Measurements from ENCODE around the gene IGSF11. TPM values are rescaled to one million over a fixed set of nuclear protein-coding genes. Genes with fewer than 3 reads are reported as not detected.

The IGSF11 gene
- total RNA-seq, 1 experiment from 2014 or later: 0.66 TPM

DNA sequence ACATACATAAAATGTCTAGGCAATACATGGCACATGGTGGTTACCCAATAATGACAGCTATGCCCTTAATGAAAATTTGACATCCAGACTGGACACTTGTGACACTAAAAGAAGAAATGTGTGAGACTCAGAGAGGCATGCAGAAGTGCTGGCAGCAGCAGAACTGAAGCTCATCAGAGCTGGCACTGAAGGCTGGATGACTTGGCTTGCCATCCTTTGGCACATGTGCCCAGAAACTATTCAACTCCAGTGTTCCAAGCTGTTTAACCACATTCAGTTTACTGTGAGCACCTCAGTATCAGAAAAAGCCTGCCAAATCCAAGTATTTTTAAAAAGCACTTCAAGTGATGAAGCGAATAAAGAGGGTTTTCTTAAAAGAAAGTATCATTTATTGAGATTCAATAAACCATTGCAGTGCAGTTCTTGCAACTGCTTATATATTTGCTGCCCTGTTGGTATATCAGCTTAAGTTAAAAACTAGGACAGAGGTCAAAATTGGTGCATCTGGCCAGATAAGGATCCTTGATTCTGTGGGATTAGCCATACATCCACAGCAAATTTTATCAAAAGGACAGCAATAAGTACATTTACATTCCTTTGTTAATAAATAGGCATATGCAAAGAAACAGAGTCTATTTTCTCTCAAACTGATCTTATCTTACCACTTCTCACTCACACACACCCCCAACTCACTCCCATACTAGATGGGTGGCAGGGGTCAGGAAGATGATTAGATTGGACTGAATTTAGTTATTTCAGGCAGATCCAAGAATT is 15.8 kb downstream of the IGSF11 start:
- H3K36me3 ChIP-seq (replicated peaks; ENCODE audit: control insufficient read depth, insufficient read depth, low read length): no peaks in the 10 kb centered on the region
- H3K4me3 ChIP-seq (ENCODE audit: insufficient read depth, low read depth, low read length): no peak overlapping the region
- no peak for DNase-seq
- H3K27me3 ChIP-seq (ENCODE audit: control insufficient read depth, insufficient read depth, low read length): no peaks in the 10 kb centered on the region

DNA sequence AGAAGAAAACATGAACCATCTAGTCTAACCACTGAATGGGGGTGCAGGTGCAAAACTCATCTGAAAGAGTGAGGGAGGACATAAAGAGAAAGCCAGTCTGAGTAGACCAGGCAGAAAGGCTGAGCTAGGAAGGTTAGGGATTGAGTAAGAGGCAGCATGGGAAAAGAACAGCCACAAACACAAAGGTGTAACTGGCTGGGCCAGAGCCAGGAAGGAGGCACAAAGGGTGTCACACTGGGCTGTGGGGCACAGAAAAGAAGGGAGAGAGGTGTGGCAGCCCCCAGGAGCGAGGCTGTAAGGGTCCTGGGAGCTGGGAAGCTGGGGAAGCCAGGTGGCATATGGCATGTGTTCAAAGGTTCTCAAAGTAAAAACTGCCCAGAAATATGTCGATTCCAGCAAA is 18.7 kb downstream of the IGSF11 start:
- no peak for DNase-seq

DNA sequence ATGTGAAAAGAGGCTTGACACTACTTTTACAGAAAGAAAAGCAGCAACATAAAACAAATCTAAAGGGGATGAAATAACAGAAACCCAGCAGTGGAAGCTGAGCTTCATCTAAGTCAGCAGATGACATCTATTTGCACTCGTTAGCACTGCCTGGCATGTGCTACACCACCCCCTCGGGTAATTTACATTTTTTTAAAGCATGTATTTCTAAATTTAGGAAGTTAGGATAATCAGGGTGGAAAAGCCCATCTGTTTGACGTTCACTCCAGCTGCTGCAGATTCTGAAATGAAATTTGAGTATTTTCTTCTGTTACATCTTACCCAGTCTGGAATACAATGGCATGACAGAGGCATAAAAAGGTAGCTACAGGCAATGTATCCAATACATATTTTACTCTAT is 20.7 kb downstream of the IGSF11 start:
- no peak overlapping the region for H3K4me3 ChIP-seq (ENCODE audit: insufficient read depth, low read depth, low read length)
- no peaks in the 10 kb centered on the region for H3K27me3 ChIP-seq (ENCODE audit: control insufficient read depth, insufficient read depth, low read length)
- DNase-seq: no peak

More for the DNA sequence above, 18.7 kb downstream of the IGSF11 start:
- no peaks in the 10 kb centered on the region for H3K36me3 ChIP-seq (replicated peaks; ENCODE audit: control insufficient read depth, insufficient read depth, low read length)
- H3K4me3 ChIP-seq (ENCODE audit: insufficient read depth, low read depth, low read length): no peak overlapping the region
- H3K27me3 ChIP-seq (ENCODE audit: control insufficient read depth, insufficient read depth, low read length): no peaks in the 10 kb centered on the region

DNA sequence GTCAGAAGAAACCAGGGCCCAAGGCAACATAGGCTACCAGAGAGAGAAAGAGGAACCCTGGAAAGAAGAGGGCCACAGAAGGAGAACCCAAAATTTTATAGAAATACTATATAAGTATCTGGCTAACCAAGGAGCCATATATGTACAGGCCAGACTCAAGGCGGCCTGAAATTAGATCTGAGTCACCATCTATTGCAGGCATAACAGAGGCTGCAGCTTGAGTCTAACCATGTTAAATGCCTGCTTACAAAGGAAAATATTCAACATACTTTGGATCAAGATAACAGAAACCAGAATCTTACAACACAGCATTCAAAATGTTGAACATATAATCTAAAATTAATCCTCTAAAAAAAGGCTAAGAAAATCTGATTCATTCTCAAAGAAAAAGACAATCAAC is 23.1 kb downstream of the IGSF11 start:
- Histone ChIP-seq H3K27me3 (ENCODE audit: control insufficient read depth, insufficient read depth, low read length) (no peaks in the 10 kb centered on the region), H3K36me3 (replicated peaks; ENCODE audit: control insufficient read depth, insufficient read depth, low read length) (no peaks in the 10 kb centered on the region), H3K4me3 (ENCODE audit: insufficient read depth, low read depth, low read length) (no peak overlapping the region)
- DNase-seq: no peak

More for the DNA sequence above, 20.7 kb downstream of the IGSF11 start:
- no peaks in the 10 kb centered on the region for H3K36me3 ChIP-seq (replicated peaks; ENCODE audit: control insufficient read depth, insufficient read depth, low read length)

DNA sequence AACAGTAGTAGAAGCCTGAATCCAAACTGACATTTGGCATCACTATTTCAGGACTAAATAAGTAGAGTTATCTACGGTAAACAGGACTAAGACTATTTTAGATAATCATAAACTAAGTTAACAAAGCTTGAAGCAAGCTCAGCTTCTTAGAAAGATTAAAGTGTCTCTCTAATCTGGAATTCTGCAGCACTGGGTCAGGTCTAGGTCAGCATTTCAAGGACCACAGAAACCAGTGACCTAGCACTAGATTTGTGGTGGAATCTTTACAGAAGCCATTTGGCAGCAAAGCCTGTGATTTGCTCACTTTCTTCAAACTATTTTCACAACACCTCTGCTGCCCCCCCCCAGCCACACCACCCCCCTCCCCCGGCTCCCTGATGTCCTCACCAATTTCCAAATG is 37.5 kb downstream of the IGSF11 start:
- DNase-seq: no peak
- H3K27me3 ChIP-seq (ENCODE audit: control insufficient read depth, insufficient read depth, low read length): no peaks in the 10 kb centered on the region
- H3K4me3 ChIP-seq (ENCODE audit: insufficient read depth, low read depth, low read length): no peak overlapping the region
- H3K36me3 ChIP-seq (replicated peaks; ENCODE audit: control insufficient read depth, insufficient read depth, low read length): no peaks in the 10 kb centered on the region

DNA sequence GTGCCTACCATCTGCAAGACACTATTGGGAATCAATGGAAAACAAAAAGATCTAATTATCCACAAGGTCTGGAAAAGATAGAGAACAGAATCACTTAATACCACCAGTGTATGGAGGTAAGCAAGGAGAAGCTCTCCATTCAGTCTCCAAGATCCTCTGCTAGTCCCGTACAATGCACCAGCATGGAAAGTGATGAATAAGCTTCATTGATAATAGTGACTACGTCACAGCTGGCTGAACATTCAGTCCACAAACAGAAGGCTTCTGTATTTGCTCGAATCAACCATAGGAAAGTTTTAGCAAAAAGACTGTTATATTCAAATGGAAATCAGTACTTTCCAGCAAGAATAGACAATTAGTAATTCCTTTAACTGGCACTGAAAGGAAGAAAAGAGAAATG is 42.9 kb downstream of the IGSF11 start:
- Histone ChIP-seq H3K36me3 (replicated peaks; ENCODE audit: control insufficient read depth, insufficient read depth, low read length) (no peaks in the 10 kb centered on the region), H3K4me3 (ENCODE audit: insufficient read depth, low read depth, low read length) (no peak overlapping the region), H3K27me3 (ENCODE audit: control insufficient read depth, insufficient read depth, low read length) (no peaks in the 10 kb centered on the region)
- DNase-seq: no peak

DNA sequence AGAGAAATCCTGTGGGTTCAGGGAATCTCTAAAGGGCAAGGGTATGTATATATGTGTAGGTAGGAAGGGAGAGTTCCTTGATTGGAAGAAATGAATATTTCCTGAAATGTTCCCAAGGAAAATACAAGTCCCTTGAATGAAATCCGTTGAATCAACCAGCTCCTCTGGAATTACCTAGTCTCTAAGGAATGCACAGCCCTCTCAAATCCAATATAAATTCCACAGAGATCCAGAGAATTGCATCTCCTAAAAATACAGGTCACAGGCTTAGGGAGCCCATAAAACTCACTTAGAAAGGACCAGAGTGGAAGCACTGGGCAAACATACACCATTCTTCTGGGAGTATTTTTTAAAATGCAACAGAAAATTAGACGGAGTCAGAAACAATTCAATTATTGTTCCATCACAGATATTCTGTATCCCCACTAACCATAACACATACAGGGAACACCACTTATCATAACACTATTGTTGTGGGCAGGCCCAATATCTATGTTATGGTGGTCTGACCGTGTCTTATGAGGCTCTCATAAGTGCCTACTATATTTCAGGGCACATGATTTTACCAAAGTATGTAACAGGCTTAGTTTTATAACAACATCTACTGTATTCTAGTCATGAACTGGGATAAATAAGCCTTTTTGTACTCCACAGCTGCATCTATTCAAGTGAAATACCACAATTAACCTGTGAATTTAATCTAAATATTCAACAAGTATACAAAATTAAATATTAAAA is 43.7 kb downstream of the IGSF11 start:
- peak; percentile 11 for DNase-seq
- Histone ChIP-seq H3K36me3 (replicated peaks; ENCODE audit: control insufficient read depth, insufficient read depth, low read length) (no peaks in the 10 kb centered on the region), H3K4me3 (ENCODE audit: insufficient read depth, low read depth, low read length) (no peak overlapping the region), H3K27me3 (ENCODE audit: control insufficient read depth, insufficient read depth, low read length) (no peaks in the 10 kb centered on the region)

DNA sequence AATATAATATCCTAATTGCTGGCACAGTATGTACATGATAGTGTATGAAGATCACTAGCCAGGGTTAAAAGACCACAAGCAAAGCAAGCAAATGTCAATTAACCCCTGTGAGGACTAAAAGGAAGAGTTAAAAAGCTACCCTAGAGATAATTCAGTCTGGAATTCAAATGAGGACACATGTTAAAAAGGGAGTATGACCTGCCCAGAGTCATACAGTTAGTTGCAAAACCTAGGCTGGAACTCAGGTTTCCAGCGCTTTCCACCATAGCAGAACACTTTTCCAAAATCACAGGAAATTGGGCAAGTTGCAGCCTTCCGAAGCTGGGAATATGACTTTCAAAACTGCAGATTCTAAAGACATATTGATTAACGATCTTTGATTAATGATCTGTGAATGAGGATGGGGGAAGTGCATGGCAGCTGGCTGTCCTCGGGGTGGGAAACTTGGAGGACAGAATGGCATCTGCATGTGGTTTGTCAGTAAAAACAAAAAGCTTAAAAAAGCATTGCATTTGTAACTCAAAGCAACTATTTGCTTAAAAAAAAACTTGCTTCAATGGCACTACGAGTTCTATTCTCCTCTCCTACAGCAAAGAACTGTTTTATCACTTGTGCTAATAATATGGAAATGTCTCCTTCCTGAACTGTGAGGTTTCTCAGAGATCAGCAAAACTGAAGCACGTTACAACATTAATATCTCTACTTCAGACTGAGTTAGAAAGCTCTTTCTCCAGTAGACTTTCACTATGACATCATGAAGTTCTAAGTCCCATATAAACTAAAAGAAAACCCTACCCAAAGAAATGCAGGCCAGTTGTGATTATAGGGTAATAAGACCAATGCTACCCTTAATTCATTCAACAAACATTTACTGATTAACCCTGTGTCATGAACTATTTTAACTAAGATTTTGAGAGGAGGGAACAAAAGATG is 46.2 kb downstream of the IGSF11 start:
- no peak for DNase-seq
- Histone ChIP-seq H3K4me3 (ENCODE audit: insufficient read depth, low read depth, low read length) (no peak overlapping the region), H3K36me3 (replicated peaks; ENCODE audit: control insufficient read depth, insufficient read depth, low read length) (no peaks in the 10 kb centered on the region), H3K27me3 (ENCODE audit: control insufficient read depth, insufficient read depth, low read length) (no peaks in the 10 kb centered on the region)

DNA sequence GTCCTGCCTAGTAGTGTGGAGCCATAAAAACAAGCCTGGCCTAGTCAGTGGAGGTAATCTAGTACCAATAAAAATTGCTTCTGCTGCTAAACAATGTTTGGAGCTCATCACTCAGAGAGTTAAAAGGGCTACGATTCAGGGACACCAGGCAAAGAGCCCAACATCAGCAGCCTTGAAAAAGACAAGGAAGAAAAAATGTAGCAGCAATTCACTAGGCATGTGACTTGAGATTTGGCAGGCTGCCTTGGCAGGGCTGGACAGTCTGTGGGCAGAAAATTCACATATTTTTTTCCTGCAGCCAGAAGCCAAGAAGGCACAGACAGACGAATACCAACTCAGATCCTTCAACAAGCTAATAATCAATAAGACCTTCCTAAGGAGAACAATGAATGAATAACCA is 47.2 kb downstream of the IGSF11 start:
- Histone ChIP-seq H3K27me3 (ENCODE audit: control insufficient read depth, insufficient read depth, low read length) (no peaks in the 10 kb centered on the region), H3K36me3 (replicated peaks; ENCODE audit: control insufficient read depth, insufficient read depth, low read length) (no peaks in the 10 kb centered on the region), H3K4me3 (ENCODE audit: insufficient read depth, low read depth, low read length) (no peak overlapping the region)
- no peak for DNase-seq

DNA sequence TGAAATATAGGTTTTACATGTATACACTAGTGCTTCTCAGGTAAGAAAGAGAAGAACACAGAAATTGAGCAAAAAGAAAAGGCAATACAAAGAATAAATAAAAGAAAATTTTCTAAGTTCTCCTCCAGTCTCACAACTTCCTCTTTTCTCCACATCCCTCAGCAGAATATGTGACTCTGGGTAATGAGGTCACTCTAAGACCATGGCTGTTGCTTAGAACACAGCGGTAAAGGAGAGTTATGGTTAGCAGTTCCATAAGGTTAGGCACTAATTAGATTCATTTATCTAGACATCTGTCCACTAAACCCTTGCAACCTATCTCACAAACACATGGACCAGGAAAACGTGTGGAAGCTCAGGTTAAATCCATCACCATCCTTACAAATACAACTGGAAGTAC is 47.9 kb downstream of the IGSF11 start:
- no peaks in the 10 kb centered on the region for H3K36me3 ChIP-seq (replicated peaks; ENCODE audit: control insufficient read depth, insufficient read depth, low read length)
- no peaks in the 10 kb centered on the region for H3K27me3 ChIP-seq (ENCODE audit: control insufficient read depth, insufficient read depth, low read length)
- no peak overlapping the region for H3K4me3 ChIP-seq (ENCODE audit: insufficient read depth, low read depth, low read length)
- no peak for DNase-seq

DNA sequence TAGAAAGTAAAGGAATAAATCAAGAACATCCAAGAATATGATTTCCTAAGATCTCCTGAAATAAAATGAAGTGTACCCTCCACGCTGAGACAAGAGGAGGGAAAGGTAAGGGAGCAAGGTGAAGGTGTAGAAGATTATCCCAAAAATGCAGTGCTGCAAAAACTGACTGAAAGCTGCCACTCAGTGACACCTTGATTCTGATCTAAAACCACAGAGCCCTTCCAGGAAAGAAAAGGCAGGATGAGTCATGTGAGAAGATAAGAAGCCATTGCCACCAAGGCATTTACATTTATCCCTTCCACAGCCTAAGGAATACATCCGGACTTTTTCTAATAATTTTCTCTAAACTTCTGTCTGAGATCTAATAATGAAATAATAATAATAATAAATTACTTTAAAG is 49.9 kb downstream of the IGSF11 start:
- H3K4me3 ChIP-seq (ENCODE audit: insufficient read depth, low read depth, low read length): no peak overlapping the region
- DNase-seq: no peak
- H3K27me3 ChIP-seq (ENCODE audit: control insufficient read depth, insufficient read depth, low read length): no peaks in the 10 kb centered on the region
- no peaks in the 10 kb centered on the region for H3K36me3 ChIP-seq (replicated peaks; ENCODE audit: control insufficient read depth, insufficient read depth, low read length)

DNA sequence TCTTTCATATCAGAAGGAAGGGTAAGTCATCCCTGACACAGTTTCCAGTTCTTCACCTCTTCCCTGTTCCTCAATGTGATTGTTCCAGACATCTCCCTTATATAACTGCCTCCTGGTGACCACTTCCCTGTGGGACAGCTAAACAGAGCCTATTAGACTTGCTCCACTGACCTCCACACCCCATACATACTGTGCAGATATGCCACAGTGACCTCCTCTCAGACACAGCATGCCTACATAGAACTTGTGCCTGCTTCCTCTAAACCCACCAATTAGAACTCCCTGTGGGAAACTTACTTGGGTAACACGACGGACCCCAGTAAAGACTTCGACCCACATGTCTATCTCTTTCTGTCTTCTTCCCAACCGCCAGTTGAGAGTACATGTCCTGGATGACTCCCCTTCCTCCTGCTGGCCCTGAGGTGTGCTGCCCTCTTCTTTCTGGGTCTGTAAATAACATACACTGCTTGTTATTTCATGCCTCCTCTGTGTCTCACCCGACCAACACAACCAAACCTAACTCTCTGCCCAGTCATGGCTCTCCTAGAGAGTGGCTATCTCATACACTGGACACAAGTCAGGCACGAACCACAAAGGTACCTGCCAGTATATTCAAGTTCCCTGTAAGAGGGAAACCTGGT is 53.0 kb downstream of the IGSF11 start:
- no peak for DNase-seq
- H3K4me3 ChIP-seq (ENCODE audit: insufficient read depth, low read depth, low read length): no peak overlapping the region
- no peaks in the 10 kb centered on the region for H3K36me3 ChIP-seq (replicated peaks; ENCODE audit: control insufficient read depth, insufficient read depth, low read length)
- no peaks in the 10 kb centered on the region for H3K27me3 ChIP-seq (ENCODE audit: control insufficient read depth, insufficient read depth, low read length)

DNA sequence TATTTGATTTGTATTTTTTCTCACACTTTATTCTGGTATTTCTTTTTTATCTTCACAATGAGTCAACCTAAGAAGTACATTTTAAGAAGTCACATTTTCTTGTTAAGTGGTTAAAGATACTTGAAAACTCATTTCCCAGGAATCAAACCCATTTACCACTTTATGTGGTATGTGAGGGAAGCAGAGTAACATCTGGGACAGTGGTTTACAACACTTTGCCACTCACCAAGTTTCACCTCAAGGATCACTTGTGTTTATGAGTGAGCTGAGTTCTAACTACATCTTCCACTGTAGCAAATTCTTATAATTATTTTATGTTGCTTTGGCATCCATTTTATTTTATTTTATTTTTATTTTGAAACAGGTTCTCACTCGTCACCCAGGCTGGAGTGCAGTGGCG is 53.8 kb downstream of the IGSF11 start:
- no peak overlapping the region for H3K4me3 ChIP-seq (ENCODE audit: insufficient read depth, low read depth, low read length)
- no peaks in the 10 kb centered on the region for H3K27me3 ChIP-seq (ENCODE audit: control insufficient read depth, insufficient read depth, low read length)
- no peaks in the 10 kb centered on the region for H3K36me3 ChIP-seq (replicated peaks; ENCODE audit: control insufficient read depth, insufficient read depth, low read length)
- no peak for DNase-seq

DNA sequence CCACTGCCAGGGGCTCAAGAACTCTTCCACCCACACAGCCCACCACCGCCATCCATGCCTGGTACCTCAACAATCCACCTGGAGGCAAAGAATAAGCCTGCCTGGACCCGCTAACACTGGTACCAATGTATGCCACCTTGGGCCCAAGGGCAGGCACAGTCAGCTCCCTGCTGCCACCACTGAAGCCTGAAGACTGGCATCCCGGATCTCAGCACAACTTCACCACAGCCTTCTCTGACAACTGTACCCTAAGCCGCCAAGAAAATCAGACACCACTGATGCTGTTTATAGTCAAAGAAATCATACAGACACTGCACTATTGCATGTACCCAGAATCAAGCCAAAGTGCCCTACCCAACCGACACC is 56.3 kb downstream of the IGSF11 start:
- no peak for DNase-seq
- H3K36me3 ChIP-seq (replicated peaks; ENCODE audit: control insufficient read depth, insufficient read depth, low read length): no peaks in the 10 kb centered on the region

More for the DNA sequence above, 56.3 kb downstream of the IGSF11 start:
- no peaks in the 10 kb centered on the region for H3K27me3 ChIP-seq (ENCODE audit: control insufficient read depth, insufficient read depth, low read length)
- no peak overlapping the region for H3K4me3 ChIP-seq (ENCODE audit: insufficient read depth, low read depth, low read length)

All from H7 (cell line).